ENCODE results near the gene LDHA.
A peak's percentile ranks its signal among the peaks of the same experiment; 100 is the strongest.

The LDHA gene

GRCh38 chr11:18394275-18394927, at the start of gene LDHA:
TSS of gene LDHA (plus strand) at chr11:18394563. CDS start at chr11:18396843, 2,280 bp downstream.
- DNase-seq (ENCODE audit: low read depth, low spot score) = peak; percentile 99
- in situ Hi-C loops (cut with HindIII; ENCODE audit: low sequenced_read_pairs) = no loop called here
- H3K4me3 ChIP-seq (ENCODE audit: low read depth, low read length) = peak within 1 kb of the TSS; percentile 100
- no peak for TF ChIP-seq CTCF (IDR thresholded peaks at IDR 0.05; ENCODE audit: low read depth, low read length)

DNA sequence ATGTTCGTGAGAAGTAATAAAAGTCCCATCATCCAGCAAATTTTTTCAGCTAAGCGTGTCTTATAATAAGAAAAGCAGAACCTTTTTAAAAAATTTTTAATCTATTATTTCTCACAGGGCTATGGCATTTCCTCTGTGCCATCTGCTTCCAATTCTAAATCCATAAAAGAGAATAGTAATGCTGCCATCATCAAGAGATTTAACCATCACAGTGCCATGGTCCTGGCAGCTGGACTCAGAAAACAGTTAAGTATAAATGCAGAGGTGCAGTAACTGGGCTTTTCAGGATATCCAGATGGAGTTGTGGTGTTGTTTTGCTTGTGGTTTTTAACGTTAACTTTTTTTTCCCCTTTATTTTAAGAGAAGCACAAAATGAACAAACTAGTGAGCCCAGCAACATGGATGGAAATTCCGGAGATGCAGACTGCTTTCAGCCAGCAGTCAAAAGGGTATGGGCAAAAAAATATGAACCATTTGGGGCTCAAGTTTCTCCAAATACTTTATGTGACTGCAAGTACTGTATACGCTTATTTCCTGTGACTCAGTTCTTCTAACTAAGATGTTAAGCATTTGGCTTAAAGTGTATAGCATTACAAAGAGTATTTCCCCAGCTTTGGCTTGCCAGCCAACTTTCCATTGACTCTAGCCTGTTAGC, 46.8 kb upstream of the LDHA start:
- no peak for TF ChIP-seq CTCF (IDR thresholded peaks at IDR 0.05; ENCODE audit: low read depth, low read length)
- no peak overlapping the region for H3K4me3 ChIP-seq (ENCODE audit: low read depth, low read length)
- in situ Hi-C loops (cut with HindIII; ENCODE audit: low sequenced_read_pairs) = no loop called here
- DNase-seq (ENCODE audit: low read depth, low spot score) = peak; percentile 74

DNA sequence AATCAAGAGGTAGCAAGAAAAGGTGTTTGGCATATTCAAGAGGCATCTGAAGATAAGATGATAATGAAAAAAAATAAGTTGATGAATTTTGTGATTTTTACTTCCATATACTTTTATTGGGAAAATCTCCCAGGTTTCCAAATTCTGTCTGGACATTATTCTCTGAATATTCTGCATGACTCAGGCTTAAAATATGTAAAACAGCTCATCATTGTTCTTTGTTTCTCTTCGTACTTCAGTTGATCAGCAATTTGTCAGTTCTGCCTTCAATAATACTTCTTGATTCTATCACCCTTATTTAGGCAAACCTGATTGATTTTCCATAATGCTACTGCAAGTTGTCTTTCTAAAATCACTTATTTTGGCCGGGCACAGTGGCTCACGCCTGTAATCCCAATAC, 41.8 kb upstream of the LDHA start:
- no peak for TF ChIP-seq CTCF (IDR thresholded peaks at IDR 0.05; ENCODE audit: low read depth, low read length)
- no peak overlapping the region for H3K4me3 ChIP-seq (ENCODE audit: low read depth, low read length)
- peak; percentile 13 for DNase-seq (ENCODE audit: low read depth, low spot score)
- in situ Hi-C loops (cut with HindIII; ENCODE audit: low sequenced_read_pairs) = no loop called here

GRCh38 chr11:18358646-18359045, 35.7 kb upstream of the LDHA start:
- no peak for DNase-seq (ENCODE audit: low read depth, low spot score)
- in situ Hi-C loops (cut with HindIII; ENCODE audit: low sequenced_read_pairs) = no loop called here
- TF ChIP-seq CTCF (IDR thresholded peaks at IDR 0.05; ENCODE audit: low read depth, low read length) = no peak
- no peak overlapping the region for H3K4me3 ChIP-seq (ENCODE audit: low read depth, low read length)

- TF ChIP-seq CTCF (IDR thresholded peaks at IDR 0.05; ENCODE audit: low read depth, low read length) = no peak
These were observed 33.2 kb upstream of the LDHA start for GRCh38 chr11:18361154-18361553.

GRCh38 chr11:18364495-18365073, 29.8 kb upstream of the LDHA start:
- in situ Hi-C loops (cut with HindIII; ENCODE audit: low sequenced_read_pairs) = no loop called here
- DNase-seq (ENCODE audit: low read depth, low spot score) = no peak
- no peak overlapping the region for H3K4me3 ChIP-seq (ENCODE audit: low read depth, low read length)
- TF ChIP-seq CTCF (IDR thresholded peaks at IDR 0.05; ENCODE audit: low read depth, low read length) = no peak

More at GRCh38 chr11:18361154-18361553, 33.2 kb upstream of the LDHA start:
- H3K4me3 ChIP-seq (ENCODE audit: low read depth, low read length) = no peak overlapping the region
- DNase-seq (ENCODE audit: low read depth, low spot score) = no peak
- in situ Hi-C loops (cut with HindIII; ENCODE audit: low sequenced_read_pairs) = no loop called here

All from astrocyte of the spinal cord (primary cell).